Upper lobe of left lung (tissue), 6 donors: ENCODE results near the gene CBLB. TPM values are rescaled to one million over a fixed set of nuclear protein-coding genes. Genes with fewer than 3 reads are reported as not detected.

Experiments
- ATAC-seq, 2 donors: fragments of 200-7000 bp; cut with Tn5 transposase; one replicate each; pipeline ENCODE4 v1.9.1; 2022; ENCODE audit warnings: mild to moderate bottlenecking in 2 of 2, moderate library complexity in 2 of 2; ENCODE audit not compliant: low FRiP score in 2 of 2
- DNase-seq, 2 donors: peaks; one replicate each; pipeline ENCODE4 v3.0.0-alpha.2; 2019 to 2020
- H3K27ac ChIP-seq, 4 donors: fragments of 200-600 bp; sonication (generic); one replicate each; pipeline ENCODE4 v1.5.1; 2016 to 2019
- H3K27me3 ChIP-seq, 4 donors: fragments of 200-600 bp; sonication (generic); one replicate each; pipeline ENCODE4 v1.5.1; 2017 to 2019
- H3K36me3 ChIP-seq, 4 donors: fragments of 200-600 bp; sonication (generic); one replicate each; pipeline ENCODE4 v1.5.1; 2016 to 2019
- H3K4me1 ChIP-seq, 4 donors: fragments of 200-600 bp; sonication (generic); one replicate each; pipeline ENCODE4 v1.5.1; 2018 to 2019
- H3K4me3 ChIP-seq, 4 donors: fragments of 200-600 bp; sonication (generic); one replicate each; pipeline ENCODE4 v1.5.1; 2017 to 2019; ENCODE audit warnings: mild to moderate bottlenecking in 2 of 4, moderate library complexity in 1 of 4
- H3K9me3 ChIP-seq, 4 donors: fragments of 200-600 bp; sonication (generic); one replicate each; pipeline ENCODE4 v1.5.1; 2018 to 2019
- EP300 ChIP-seq, 4 donors: sonication (generic); formaldehyde crosslinking; IDR thresholded peaks; one replicate each; pipeline ENCODE4 v1.5.1; 2017; ENCODE audit warnings: antibody characterized with exemption in 4 of 4, control low read depth in 2 of 4
- POLR2A ChIP-seq, 4 donors: fragments of 450-650 bp; IDR thresholded peaks; one replicate each; pipeline ENCODE4 v1.5.1; 2016 to 2017; ENCODE audit warnings: antibody characterized with exemption in 4 of 4, mild to moderate bottlenecking in 2 of 4
- POLR2AphosphoS5 ChIP-seq, 2 donors: sonication (generic); formaldehyde crosslinking; IDR thresholded peaks; one replicate each; pipeline ENCODE4 v1.5.1; 2017; ENCODE audit warnings: antibody characterized with exemption in 2 of 2
- WGBS, 2 donors: methylation state at CpG; one replicate each; pipeline ENCODE4 v1.1.5; 2017 to 2018; 5-methylcytosine and 5-hydroxymethylcytosine counted together
- total RNA-seq, 6 donors: library from RNA; depleted of rRNA in 4 of 6; stranded (reverse); fragments of >200 nt in 4 of 6; gene quantifications; one replicate each; pipeline versions ENCODE4 v1.1.0 to v1.2.1, GENCODE V29; 2016 to 2021
- TF ChIP-seq, protein P1 (sequence below), 6 experiments: fragments of 450-650 bp in 4 of 6; fragments of 200-600 bp in 2 of 6; sonication (generic) in 2 of 6; IDR thresholded peaks; one replicate each; pipeline ENCODE4 v1.5.1; 2016 to 2019; ENCODE audit warnings: antibody characterized with exemption in 6 of 6
- donor health status: DM: no; HTN: no; CAD: no; lungs with moderate emphysema.
- donor health status: DM: no; HTN: yes; CAD: no; lungs with severe emphysema.

The CBLB gene
- total RNA-seq, 6 donors from 2014 or later, result 30.3 to 85.9 (median 32.0) TPM

DNA sequence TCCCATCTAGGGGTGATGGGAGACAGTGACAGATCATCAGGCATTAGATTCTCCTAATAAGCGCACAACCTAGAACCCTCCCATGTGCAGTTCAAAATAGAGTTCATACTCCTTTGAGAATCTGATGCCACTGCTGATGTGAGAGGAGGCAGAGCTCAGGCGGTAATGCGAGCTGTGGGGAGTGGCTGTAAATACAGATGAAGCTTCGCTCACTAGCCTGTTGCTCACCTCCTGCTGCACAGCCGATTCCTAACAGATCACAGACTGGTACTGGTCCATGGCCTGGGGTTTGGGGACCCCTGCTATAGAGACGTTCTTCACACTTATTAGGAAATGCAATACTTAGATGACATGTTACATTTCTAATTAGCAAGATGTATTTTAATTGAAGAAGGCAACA is 154.4 kb downstream of the CBLB start:
- Histone ChIP-seq H3K4me3 (no peak overlapping the region), H3K9me3 (no peaks in the 10 kb centered on the region), H3K27ac (no peak overlapping the region), H3K36me3 (peaks cover 4 to 32% (median 16%) of the 10 kb centered on the region in 4 donors), H3K4me1 (no peaks in the 10 kb centered on the region), H3K27me3 (no peaks in the 10 kb centered on the region)
- WGBS, 2 donors, result 96 to 97% methylated on average over 6 of the region's 6 CpGs
- no peak for TF ChIP-seq EP300 (IDR thresholded peaks at IDR 0.05)
- no peak for TF ChIP-seq POLR2A (IDR thresholded peaks at IDR 0.05)
- TF ChIP-seq, protein P1, sequence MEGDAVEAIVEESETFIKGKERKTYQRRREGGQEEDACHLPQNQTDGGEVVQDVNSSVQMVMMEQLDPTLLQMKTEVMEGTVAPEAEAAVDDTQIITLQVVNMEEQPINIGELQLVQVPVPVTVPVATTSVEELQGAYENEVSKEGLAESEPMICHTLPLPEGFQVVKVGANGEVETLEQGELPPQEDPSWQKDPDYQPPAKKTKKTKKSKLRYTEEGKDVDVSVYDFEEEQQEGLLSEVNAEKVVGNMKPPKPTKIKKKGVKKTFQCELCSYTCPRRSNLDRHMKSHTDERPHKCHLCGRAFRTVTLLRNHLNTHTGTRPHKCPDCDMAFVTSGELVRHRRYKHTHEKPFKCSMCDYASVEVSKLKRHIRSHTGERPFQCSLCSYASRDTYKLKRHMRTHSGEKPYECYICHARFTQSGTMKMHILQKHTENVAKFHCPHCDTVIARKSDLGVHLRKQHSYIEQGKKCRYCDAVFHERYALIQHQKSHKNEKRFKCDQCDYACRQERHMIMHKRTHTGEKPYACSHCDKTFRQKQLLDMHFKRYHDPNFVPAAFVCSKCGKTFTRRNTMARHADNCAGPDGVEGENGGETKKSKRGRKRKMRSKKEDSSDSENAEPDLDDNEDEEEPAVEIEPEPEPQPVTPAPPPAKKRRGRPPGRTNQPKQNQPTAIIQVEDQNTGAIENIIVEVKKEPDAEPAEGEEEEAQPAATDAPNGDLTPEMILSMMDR (IDR thresholded peaks at IDR 0.05), result no peak
- no peak for TF ChIP-seq POLR2AphosphoS5 (IDR thresholded peaks at IDR 0.05)
- no peak for DNase-seq
- no peak for ATAC-seq

DNA sequence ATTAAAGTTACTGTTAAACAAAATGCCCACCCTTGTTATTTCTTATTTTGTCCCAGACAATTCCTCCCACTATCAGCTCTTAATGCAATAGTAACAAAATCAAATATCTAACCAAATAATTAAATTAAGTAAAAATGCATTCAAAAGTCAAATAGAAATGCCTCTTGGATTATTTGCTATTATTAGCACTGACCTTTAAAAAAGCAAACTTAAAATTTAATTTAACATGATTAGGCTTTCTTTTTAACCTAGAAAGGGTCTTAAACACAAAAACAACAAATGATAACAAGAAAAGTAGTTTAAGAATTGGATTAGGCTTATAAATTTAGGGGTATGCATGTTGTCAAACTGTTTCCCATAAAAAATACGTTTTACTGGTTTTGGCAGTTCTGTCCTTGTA is 159.8 kb downstream of the CBLB start:
- TF ChIP-seq POLR2A (IDR thresholded peaks at IDR 0.05), result no peak
- Histone ChIP-seq H3K9me3 (no peaks in the 10 kb centered on the region), H3K27me3 (no peaks in the 10 kb centered on the region), H3K4me3 (no peak overlapping the region), H3K4me1 (no peaks in the 10 kb centered on the region), H3K27ac (no peak overlapping the region), H3K36me3 (peaks cover 0 to 7% (median 1%) of the 10 kb centered on the region in 4 donors)
- ATAC-seq (no peak), DNase-seq (no peak)
- WGBS, 2 donors, result 93 to 100% methylated on average over 1 of the region's 1 CpG

DNA sequence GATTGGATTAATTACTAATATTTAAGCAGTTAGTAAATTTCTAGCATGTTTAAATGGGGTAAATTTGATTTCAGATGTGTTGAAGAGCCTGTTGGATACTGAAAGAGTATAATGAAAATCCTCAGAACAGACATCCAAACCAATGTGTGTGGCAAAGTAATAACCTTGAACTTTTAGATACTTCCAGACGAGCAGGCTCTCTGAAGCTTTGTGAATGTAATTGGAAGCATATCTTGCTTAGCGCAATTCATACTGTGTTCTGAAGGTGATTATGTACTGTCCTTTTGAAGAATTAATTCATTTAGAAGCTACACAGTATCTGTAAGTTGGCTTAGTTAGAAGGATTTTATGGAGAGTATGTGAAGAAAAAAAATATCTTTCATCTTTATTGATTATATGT is 161.8 kb downstream of the CBLB start:
- H3K4me3 ChIP-seq, result no peak overlapping the region
- H3K9me3 ChIP-seq, result no peaks in the 10 kb centered on the region
- no peak for ATAC-seq
- no peak for DNase-seq
- no peak overlapping the region for H3K27ac ChIP-seq
- WGBS, 2 donors, result 98 to 100% methylated on average over 2 of the region's 2 CpGs
- TF ChIP-seq POLR2AphosphoS5 (IDR thresholded peaks at IDR 0.05) (no peak), EP300 (IDR thresholded peaks at IDR 0.05) (no peak)
- no peaks in the 10 kb centered on the region for H3K4me1 ChIP-seq
- peaks cover 1 to 14% (median 4%) of the 10 kb centered on the region in 4 donors for H3K36me3 ChIP-seq
- no peaks in the 10 kb centered on the region for H3K27me3 ChIP-seq

- no peak for ATAC-seq
Measured at GRCh38 chr3:105704726-105705410, 163.9 kb downstream of the CBLB start.

DNA sequence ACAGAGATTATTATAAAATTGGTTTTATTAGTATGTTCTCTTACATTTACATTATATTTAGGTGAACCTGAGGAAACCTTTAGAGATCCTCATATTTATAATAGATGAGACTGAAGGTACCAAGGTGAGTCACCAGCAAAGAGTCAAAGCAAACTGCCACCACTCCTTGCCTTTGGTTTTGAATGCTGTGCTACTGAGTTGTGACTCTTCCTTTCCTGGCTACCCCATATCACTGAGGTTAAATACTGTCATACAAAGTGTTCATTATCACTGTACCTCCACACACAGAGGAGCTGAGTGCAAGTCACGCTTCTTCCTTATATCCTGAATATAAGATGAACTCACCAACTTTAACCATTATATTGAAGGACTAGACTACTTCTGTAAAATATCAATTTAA is 168.2 kb downstream of the CBLB start:
- Histone ChIP-seq H3K4me3 (no peak overlapping the region), H3K27me3 (no peaks in the 10 kb centered on the region), H3K4me1 (no peaks in the 10 kb centered on the region), H3K36me3 (peaks cover 5 to 36% (median 9%) of the 10 kb centered on the region in 4 donors), H3K27ac (no peak overlapping the region), H3K9me3 (no peaks in the 10 kb centered on the region)
- ATAC-seq (no peak), DNase-seq (no peak)
- TF ChIP-seq POLR2AphosphoS5 (IDR thresholded peaks at IDR 0.05) (no peak), EP300 (IDR thresholded peaks at IDR 0.05) (no peak), POLR2A (IDR thresholded peaks at IDR 0.05) (no peak)
- TF ChIP-seq, protein P1 (IDR thresholded peaks at IDR 0.05), result no peak
- 94 to 100% methylated on average over 1 of the region's 1 CpG for WGBS, 2 donors

More at GRCh38 chr3:105704726-105705410, 163.9 kb downstream of the CBLB start:
- Histone ChIP-seq H3K4me3 (no peak overlapping the region), H3K4me1 (no peaks in the 10 kb centered on the region), H3K27me3 (no peaks in the 10 kb centered on the region), H3K27ac (no peak overlapping the region), H3K9me3 (no peaks in the 10 kb centered on the region), H3K36me3 (peaks cover 5 to 31% (median 9%) of the 10 kb centered on the region in 4 donors)
- DNase-seq, result no peak
- no peak for TF ChIP-seq POLR2AphosphoS5 (IDR thresholded peaks at IDR 0.05)
- TF ChIP-seq, protein P1 (IDR thresholded peaks at IDR 0.05), result no peak
- WGBS, 2 donors, result 81 to 83% methylated on average over 4 of the region's 4 CpGs

DNA sequence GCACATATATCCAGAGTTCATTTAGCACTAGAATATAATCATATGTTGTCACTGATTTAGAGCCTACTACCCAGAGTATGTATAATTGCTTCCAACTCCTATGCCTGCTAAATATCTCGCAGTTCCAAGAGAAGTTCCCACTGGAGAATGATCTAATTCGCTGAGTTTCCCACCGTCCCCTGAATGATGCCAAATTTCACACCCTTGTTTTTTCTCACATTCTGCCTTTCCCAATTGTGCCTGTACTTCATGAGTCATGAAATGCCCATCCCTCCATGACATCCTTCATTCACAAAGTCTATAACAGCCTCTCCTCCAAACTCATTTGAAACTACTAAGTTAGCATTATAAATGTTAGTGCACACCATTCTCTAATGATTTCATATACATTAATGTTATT is 177.2 kb downstream of the CBLB start:
- H3K4me1 ChIP-seq, result peaks cover 0 to 11% (median 4%) of the 10 kb centered on the region in 4 donors

More for the DNA sequence above, 177.2 kb downstream of the CBLB start:
- peak in 1 of 2 donors; percentile 83 for ATAC-seq
- Histone ChIP-seq H3K4me3 (no peak overlapping the region), H3K27ac (no peak overlapping the region), H3K36me3 (peaks cover 0 to 20% (median 5%) of the 10 kb centered on the region in 4 donors), H3K9me3 (no peaks in the 10 kb centered on the region), H3K27me3 (no peaks in the 10 kb centered on the region)
- TF ChIP-seq, protein P1 (IDR thresholded peaks at IDR 0.05), result no peak
- TF ChIP-seq POLR2A (IDR thresholded peaks at IDR 0.05) (no peak), EP300 (IDR thresholded peaks at IDR 0.05) (no peak), POLR2AphosphoS5 (IDR thresholded peaks at IDR 0.05) (no peak)
- DNase-seq, result no peak
- 92 to 98% methylated on average over 3 of the region's 3 CpGs for WGBS, 2 donors
